ENCODE measurements around the gene RNF128.
A peak's percentile ranks its signal among the peaks of the same experiment; 100 is the strongest.
"Not testable (repeated sequence)": the region's sequence is repeated elsewhere in the genome, so short reads cannot be mapped to it uniquely, and the experiment has no call there.

RNF128 gene

GRCh38 chrX:106742193-106742592 is 15.7 kb downstream of the RNF128 start:
- no peak overlapping the region for H3K4me3 ChIP-seq (ENCODE audit: low read length)
- DNase-seq (ENCODE audit: low read depth), result peak; percentile 62
- no peak for TF ChIP-seq CTCF (IDR thresholded peaks at IDR 0.05; ENCODE audit: insufficient read depth, low read depth, low read length, missing control alignments)

- peak; percentile 25 for DNase-seq (ENCODE audit: low read depth)
- no peak for TF ChIP-seq CTCF (IDR thresholded peaks at IDR 0.05; ENCODE audit: insufficient read depth, low read depth, low read length, missing control alignments)
- no peak overlapping the region for H3K4me3 ChIP-seq (ENCODE audit: low read length)
Measured at GRCh38 chrX:106742805-106743204, 16.3 kb downstream of the RNF128 start.

- no peak for TF ChIP-seq CTCF (IDR thresholded peaks at IDR 0.05; ENCODE audit: insufficient read depth, low read depth, low read length, missing control alignments)
- no peak overlapping the region for H3K4me3 ChIP-seq (ENCODE audit: low read length)
- no peak for DNase-seq (ENCODE audit: low read depth)
Measured at GRCh38 chrX:106748377-106748776, 21.9 kb downstream of the RNF128 start.

- no peak overlapping the region for H3K4me3 ChIP-seq (ENCODE audit: low read length)
- TF ChIP-seq CTCF (IDR thresholded peaks at IDR 0.05; ENCODE audit: insufficient read depth, low read depth, low read length, missing control alignments), result no peak
- no peak for DNase-seq (ENCODE audit: low read depth)
Measured at GRCh38 chrX:106751407-106751806, 24.9 kb downstream of the RNF128 start.

GRCh38 chrX:106752101-106752678 is 25.7 kb downstream of the RNF128 start:
- no peak overlapping the region for H3K4me3 ChIP-seq (ENCODE audit: low read length)
- DNase-seq (ENCODE audit: low read depth), result peak; percentile 29
- peak; percentile 12 for TF ChIP-seq CTCF (IDR thresholded peaks at IDR 0.05; ENCODE audit: insufficient read depth, low read depth, low read length, missing control alignments)

GRCh38 chrX:106769288-106769687 is 42.8 kb downstream of the RNF128 start:
- H3K4me3 ChIP-seq (ENCODE audit: low read length); DNase-seq (ENCODE audit: low read depth): not testable (repeated sequence)

GRCh38 chrX:106774981-106775380 is 48.5 kb downstream of the RNF128 start:
- no peak for DNase-seq (ENCODE audit: low read depth)
- no peak for TF ChIP-seq CTCF (IDR thresholded peaks at IDR 0.05; ENCODE audit: insufficient read depth, low read depth, low read length, missing control alignments)
- no peak overlapping the region for H3K4me3 ChIP-seq (ENCODE audit: low read length)

All from epithelial cell of esophagus (primary cell).